ENCODE measurements around the gene SNX10.

GRCh38 chr7:26284477-26284876 is 7.2 kb upstream of the SNX10 start:
- TF ChIP-seq CTCF (conservative IDR thresholded peaks at IDR 0.05) (no peak), ZFX (IDR thresholded peaks at IDR 0.05) (no peak)
